DMS53 treated with DMSO at 0.1 percent for 48 hours (cell line): ENCODE measurements around the gene FKBP1A.
"Not testable (repeated sequence)": the region's sequence is repeated elsewhere in the genome, so short reads cannot be mapped to it uniquely, and the experiment has no call there.

Experiments
- DNase-seq: peaks from one replicate; lab custom pipeline; 2025; ENCODE audit not compliant: unreplicated experiment; lab: John Stamatoyannopoulos, UW

Gene FKBP1A

DNA sequence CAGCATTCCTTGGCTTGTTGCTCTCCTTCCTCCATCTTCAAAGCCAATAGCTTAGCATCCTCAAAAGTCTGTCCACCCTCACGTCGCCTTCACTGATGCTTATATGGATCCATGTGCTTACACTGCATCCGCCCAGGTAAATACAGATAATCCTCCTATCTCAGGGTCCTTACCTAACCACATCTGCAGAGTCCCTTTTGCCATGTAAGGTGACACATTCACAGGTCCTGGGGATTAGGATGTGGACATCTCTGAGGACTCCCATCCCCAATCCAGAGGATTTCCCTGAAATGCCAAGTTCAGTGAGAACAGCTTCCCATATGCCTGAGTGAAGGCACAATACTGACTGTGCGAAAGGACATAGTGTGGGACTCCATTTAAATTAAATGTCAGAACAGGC, 25.4 kb downstream of the FKBP1A start:
- DNase-seq = no peak

DNA sequence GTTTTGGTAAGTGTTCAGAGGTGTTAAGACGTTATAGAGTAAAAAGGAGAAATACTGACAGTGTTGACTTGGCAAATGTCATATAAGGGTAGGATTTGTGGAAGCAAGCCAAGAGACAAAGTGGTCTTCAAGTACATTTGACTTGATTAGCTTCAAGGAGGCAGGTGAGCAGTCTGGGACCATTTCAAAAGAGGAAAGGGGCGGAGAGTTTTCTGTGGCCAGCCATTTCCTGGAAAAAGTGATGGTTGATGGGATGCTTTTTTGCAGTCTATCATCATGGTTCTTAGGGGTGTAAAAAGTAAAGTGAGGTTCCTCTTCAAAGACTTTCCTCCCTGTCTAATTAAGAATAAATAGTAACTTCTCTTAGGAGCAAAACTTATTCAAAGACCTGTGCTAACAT, 28.7 kb downstream of the FKBP1A start:
- no peak for DNase-seq

DNA sequence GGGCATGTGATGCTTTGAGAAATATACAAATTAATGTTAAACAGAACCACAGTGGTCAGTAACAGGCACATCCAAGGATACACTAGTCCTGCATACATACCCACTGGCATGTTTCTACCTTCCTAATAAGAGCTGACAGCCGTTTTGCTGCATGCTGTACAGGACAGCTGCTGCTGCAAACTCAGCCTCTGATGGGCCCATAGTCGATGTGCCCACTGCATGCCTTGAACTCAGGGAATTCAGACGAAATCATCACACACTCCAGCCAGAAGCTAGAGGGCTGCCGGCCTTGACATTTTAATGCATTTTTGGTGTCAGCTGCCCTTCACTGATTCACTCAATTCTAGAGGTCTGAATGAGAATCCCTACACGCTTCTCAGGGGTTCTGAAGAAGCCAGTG, 29.3 kb downstream of the FKBP1A start:
- DNase-seq = no peak

DNA sequence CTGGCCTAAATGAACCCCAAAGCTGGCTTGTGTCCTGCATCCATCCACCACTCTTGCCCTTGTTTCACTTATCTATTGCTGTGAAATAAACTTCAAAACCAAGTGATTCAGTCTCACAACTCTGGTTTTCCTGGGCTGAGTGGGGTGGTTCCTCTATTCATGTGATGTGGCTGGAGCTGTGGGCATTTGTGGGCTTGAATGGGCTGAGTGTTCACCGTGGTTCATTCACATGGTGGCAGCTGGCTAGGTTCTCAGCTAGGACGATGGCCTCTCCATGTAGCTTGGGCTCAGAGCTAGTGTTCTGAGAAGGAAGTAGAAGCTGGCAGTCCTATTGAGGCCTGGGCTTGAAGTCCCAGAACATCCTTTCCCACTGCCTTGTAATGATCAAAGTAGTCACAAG, 30.4 kb downstream of the FKBP1A start:
- DNase-seq = no peak

DNA sequence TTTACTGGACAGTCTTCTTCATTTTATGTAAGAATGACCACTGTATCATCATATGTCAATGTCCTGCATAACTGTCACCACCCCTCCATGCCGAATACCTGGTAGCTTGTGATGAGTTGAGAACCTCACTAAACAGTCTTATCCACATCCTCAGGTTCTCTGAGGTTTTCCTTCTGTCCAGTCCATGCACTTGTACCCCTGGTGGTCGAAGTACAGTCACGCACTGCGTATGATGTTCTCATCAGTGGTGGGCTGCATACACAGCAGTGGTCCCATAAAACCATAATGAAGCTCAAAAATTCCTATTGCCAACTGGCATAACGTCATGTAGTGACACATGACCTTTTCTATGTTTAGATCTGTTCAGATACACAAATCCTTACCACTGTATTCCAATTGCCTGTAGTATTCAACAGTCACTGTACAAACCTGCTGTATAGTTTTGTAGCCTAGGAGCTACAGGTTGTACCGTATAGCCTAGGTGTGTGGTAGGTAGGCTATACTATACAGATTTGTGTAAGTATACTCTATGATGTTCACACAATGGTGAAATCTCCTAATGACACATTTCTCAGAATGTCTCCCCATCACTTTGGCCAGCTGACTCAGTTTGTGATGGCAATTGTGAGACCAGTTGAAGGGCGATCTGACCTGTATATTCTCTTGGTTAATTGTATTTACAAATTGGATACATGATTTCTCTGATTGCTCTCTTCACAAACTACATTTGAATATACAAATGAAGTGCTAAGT, 32.6 kb downstream of the FKBP1A start:
- no peak for DNase-seq

DNA sequence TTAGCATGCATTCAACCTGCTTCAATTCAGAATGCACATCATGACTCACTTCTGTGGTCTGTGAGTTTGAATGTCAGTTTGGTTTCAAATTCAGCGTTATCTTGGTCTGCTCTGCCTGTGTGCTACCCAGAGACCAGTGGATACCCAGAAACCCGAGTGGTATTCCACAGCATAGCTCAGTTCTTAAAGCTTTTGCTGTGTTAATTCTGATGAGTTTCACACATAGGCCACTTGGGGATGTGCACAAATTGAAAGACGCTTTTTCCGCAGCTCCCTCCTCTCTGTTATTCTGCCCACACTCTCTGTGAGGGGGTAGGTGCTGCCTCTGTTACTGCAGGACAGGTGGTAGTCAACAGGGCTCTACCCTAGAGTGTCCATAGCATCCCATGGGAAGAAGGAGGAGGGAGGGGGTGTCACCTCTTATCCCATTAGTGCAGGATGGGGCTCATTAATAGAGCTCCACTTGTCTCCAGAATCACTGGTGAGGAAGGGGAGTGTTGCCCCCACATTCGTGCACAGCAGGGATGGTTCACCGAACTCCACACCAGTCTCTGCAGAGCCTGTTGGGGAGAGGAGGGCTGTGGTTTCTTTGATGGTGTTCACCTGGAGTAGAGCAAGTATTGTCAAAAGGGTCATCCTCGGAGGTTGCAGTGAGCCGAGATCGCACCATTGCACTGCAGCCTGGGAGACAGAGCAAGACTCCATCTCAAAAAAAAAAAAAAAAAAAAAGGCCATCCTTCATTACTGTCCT, 34.8 kb downstream of the FKBP1A start:
- no peak for DNase-seq

DNA sequence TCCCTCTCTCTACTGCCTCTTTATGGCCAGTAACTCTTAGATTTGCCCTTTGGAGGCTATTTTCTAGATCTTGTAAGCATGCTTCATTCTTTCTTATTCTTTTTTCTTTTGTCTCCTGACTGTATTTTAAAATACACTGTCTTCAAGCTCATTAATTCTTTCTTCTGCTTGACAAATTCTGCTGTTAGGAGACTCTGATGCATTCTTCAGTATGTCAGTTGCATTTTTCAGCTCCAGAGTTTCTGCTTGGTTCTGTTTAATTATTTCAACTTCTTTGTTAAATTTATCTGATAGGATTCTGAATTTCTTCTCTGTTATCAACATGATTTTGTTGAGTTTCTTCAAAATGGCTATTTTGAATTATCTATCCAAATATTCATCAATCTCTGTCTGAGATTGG, 38.9 kb downstream of the FKBP1A start:
- no peak for DNase-seq

DNA sequence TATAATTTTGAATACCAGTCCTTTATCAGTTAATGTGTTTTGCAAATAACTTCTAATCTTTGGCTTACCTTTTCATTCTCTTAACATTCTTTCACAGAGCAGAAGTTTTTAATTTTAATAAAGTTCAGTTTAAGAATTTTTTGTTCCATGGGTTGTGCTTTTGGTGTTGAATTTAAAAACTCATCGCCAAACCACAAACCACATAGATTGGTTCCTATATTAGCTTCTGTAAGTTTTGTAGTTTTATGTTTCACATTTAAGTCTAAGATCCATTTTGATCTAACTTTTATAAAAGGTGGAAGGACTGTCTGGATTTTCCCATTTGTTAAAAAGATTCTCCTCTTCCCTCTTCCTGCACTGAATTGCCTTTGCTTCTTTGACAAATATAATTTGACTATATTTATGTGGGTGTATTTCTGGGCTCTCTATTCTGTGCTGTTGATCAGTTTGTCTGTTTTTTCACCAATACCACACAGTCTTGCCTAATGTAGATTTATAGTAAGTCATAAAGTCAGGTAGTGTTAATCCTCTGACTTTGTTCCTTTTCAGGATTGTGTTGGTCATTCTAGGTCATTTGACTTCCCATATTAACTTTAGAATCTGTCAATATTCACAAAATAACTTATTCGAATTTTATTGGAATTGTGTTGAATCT, 46.4 kb downstream of the FKBP1A start:
- DNase-seq = no peak

DNA sequence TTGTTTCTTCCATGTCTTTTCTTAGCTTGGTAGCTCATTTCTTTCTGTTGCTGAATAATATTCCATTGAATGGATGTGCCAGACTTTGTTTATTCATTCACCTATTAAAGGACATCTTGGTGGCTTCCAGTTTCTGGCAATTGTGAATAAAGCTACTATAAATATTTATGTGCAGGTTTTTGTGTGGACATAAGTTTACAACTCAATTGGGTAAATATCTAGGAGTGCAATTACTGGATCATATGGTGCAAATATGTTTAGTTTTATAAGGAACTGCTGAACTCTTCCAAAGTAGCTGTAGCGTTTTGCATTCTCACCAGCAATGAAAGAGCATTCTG, 47.1 kb downstream of the FKBP1A start:
- DNase-seq = no peak

DNA sequence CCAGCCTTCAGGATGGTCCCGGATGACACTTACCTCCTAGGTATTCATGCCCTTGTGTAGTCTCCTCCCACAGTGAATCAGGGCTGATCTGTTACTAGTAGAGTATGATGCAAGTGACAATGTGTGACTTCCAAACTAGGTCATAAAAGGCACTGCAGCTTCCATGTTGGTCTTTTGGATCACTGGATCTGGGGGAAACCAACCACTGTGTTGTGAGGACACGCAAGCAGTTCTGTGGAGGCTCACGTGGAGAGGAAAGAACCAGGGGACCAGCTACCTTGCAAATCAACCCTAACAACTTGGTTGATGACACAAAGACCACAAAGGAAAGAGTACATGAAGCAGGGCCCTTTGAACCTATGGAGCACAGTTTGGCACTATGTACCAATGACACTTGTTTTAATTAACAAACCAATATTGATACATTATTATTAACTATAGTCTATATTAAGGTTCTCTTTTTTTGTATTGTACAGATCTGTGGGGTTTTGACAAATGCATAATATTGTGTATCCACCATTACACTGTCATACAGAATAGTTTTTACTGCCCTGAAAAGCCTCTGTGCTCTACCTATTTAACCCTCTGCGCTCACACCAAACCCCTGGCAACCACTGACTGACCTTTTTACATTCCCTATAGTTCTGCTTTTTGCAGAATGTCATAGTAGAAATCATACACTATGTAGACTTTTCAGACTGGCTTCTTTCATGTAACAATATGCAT, 47.7 kb downstream of the FKBP1A start:
- no peak for DNase-seq

DNA sequence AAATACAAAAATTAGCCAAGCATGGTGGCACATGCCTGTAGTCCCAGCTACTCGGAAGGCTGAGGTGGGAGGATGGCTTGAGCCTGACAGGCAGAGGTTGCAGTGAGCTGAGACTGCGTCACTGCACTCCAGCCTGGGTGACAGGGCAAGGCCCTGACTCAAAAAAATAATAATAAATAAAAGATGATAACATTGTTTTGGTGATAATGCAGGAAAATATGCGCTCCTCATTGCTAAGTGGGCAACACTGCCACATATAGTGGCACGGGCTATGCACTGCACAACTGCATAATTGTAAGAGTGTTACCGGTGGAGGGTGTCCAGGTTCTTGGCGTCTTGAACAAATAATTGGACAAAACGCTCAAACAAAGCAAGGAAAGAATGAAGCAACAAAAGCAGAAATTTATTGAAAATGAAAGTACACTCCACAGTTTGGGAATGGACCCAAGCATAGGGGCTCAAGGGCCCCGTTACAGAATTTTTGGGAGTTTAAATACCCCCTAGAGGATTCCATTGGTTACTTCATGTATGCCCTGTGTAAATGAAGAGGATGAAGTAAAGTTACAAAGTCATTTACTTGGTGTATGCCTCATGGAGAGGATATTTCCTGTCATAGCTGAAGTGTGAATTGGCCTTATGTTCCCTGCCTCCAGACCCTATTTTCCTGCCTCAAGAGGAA, 49.3 kb downstream of the FKBP1A start:
- not testable (repeated sequence) for DNase-seq

DNA sequence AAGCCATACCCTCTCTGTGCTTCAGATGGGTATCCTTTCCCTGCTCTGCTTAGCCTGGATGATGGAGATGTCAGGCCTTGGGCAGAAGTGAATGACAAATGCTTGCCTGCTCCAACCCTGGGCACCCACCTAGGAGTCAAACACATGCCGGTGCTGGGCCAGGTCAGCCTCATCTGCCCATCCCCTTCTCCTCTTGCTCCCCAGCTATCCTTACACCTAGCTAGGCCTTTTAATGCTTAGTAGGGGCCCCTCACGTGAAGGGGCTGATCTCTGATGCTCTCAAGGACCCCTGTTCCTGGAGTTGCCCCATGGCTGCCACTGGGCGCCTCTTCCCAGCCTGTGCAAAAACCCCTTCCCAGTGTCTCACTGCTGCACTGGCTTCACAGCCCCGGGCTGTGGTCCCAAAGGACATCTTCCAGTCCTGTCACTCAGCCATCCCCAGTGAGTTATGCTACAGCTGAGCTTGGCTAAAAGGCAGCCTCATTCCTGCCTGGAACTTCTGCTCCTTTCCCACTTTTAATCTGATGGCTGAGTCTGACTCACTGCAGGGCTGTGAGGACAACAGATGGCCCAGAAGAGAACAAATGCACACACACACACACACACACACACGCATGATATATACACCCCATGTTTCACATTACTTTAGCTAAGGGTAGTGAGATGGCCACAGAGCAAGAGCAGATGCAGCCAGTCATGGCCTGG, 51.1 kb downstream of the FKBP1A start:
- DNase-seq = no peak

DNA sequence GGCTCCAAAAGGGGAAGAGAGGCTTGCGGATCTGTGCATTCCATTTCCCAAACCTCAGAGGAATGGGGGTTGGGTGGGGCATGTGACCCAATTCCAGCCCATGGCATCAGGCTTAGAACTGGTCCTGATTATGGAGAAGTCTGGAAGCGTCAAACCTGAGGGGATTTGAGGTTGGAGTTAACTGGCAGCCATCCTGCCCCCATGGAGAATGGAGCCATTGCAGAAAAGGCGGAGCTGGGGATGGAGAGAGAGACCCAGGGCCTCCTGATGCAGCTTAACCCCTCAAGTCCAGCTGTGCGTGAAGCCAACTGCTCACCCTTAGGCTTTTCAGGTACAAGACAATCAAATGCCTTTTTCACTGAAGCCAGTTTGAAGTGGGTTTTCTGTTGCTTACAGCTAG, 54.1 kb downstream of the FKBP1A start:
- no peak for DNase-seq

DNA sequence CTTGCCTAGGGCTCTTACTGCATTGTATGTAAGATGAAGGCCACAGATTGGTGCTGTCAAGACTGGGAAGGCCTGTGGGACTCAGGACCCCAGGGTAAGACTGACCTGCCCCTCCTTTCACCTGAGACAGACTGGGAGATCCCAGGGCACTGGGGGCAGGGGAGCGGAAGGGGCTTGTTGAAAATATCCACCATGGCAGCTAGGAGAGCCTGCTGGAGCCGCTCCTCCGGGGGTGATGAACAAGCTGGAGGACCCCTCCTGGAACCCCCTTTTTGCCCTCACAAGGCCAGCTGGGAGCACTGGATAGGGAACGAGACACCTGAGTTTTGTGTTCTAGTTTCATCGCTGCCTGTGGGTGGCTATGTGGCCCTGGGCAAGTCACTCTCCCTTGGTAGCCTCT, 54.8 kb downstream of the FKBP1A start:
- no peak for DNase-seq

DNA sequence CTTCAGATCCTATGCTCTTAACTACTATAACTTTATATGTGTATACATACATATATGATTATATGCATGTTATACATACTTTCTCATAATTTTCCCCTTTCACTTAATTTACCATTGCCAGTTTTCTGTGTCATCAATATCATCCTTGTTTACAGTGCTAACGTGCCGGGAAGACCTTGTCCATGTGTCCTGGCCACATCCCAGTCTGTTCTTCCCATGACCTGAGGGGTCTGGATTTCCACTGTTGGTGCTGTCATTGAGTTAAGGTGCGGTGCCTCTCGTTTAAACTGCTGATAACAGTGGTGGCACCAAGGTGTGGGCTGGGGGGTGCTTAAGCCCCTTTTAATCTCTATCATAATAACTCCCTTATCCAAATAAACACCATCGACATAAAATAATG, 55.4 kb downstream of the FKBP1A start:
- DNase-seq = no peak

DNA sequence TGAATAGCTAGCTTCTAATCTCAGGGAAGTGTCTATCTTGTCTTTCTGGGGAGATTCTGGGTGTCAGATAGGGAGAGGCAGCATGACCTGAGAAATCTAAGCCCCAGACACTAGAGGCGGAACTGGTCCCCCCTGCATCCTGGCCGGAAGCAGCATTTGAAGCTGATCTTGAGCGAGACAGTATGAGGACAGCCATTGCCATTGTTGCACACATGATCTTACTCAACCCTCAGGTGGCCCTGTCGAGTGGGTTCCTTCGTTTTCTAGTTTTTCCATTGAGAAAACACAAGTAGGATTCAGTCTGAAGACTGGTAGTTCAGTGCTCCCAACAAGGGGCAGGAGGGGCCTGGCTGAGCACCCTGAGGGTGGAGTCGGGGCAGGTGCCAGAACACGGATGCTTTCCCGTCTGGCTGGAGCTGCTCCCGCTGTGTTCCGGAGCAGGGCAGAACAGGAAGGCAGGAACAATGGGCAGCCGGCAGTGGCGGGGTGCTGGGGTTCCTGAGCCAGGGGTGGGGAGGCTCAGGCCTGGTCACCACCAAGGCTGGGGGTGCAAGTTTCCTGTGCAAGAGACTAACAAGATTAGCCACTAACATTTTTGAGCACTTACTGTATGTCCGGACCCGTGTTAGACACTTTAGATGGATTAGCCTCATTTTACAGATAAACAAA, 56.0 kb downstream of the FKBP1A start:
- no peak for DNase-seq

DNA sequence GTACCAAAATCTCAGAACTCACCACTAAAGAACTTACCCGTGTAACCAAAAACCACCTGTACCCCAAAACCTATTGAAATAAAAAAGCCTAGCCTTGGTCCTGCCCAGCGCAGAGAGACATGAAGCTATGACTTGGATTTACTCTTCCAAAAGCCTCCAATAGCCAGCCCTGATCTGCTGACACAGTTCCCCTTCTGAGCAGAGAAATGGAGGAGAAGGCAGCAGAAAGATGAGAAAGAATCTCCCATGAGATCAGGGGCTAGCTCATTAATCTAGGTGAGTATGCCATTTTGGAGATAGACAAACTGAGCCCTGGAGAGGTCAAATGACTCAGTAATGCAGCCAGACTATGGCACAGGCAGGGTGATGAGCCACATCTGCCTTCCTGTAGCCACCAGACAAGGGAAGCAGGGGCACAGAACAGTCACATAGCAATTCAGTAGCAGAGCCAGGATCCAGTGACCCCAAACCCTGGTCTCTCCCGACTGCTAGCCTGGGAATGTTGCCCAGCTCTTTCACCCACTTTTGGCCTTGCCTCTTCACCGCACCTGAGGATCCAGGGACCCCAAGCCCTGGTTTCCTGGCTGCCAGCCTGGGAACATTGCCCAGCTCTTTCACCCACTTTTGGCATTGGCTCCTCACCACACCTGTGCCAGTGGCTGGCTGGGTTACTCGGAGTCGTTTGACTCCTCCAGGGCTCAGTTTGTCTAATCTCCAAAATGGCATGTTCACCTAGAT, 56.7 kb downstream of the FKBP1A start:
- DNase-seq = no peak

DNA sequence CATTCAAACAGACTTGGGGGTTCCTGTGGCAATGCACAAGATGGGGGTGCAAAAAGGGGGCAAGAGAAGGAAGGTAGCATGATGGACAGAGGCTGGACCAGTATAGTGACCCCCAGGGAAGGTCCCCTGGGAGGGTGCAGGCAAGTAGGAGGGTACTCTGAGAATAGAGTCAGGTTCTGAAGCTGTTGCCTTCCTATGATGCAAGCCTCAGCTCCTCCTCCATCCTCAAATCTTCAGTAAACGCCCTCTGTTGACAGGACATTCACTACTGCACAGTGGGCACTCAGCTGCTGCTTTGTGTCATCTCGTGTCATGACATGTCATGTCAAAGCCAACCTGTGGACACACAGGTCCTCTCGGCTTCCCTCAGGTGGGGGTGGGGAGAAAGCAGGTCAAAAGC, 58.1 kb downstream of the FKBP1A start:
- DNase-seq = no peak

DNA sequence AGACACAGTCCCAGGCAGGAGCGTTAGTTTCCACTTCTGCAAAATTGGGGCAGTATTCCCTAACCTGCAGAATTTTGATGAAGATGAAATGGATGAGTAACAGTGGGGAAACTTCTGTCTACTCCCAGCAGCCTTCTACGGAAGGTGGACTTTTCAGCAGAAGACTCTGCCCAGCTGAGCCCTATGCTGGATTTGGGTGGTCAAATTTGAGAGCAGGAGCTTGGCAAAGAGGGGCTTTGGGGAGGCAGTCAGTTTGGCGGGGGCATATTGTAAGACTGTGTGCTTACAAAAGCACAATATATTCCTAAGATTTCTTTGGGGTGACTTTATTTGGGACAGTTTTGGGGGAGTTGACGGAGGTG, 58.5 kb downstream of the FKBP1A start:
- DNase-seq = no peak
